ACHN (cell line): ENCODE measurements around the gene OASL.
A peak's percentile ranks its signal among the peaks of the same experiment; 100 is the strongest.

Experiments
- DNase-seq: peaks from one replicate; pipeline ENCODE4 v3.0.0-alpha.2; 2015
- in situ Hi-C: cut with HindIII; loops from 2 replicates; pipeline ENCODE4 v1.10.0; 2017; ENCODE audit warnings: low sequenced_read_pairs, low pct_ligation_motif_present, low pct_unique_long_range_greater_than_20kb

Gene OASL

GRCh38 chr12:120998435-120998834 lies 40.6 kb downstream of the OASL start:
- DNase-seq, result no peak
- in situ Hi-C loops, result no loop called here

GRCh38 chr12:120997448-120997847 lies 41.6 kb downstream of the OASL start:
- no peak for DNase-seq
- in situ Hi-C loops, result no loop called here

- in situ Hi-C loops, result no loop called here
- DNase-seq, result no peak
These were observed 42.8 kb downstream of the OASL start for GRCh38 chr12:120996133-120996746.

- DNase-seq, result no peak
- in situ Hi-C loops, result no loop called here
These were observed 44.3 kb downstream of the OASL start for GRCh38 chr12:120994589-120995337.

GRCh38 chr12:120994059-120994458 lies 45.0 kb downstream of the OASL start:
- in situ Hi-C loops, result no loop called here

GRCh38 chr12:120993496-120993895 lies 45.5 kb downstream of the OASL start:
- in situ Hi-C loops, result no loop called here
- DNase-seq, result no peak

More at GRCh38 chr12:120994059-120994458, 45.0 kb downstream of the OASL start:
- DNase-seq, result no peak

GRCh38 chr12:120992989-120993388 lies 46.1 kb downstream of the OASL start:
- no peak for DNase-seq
- in situ Hi-C loops, result no loop called here

GRCh38 chr12:120991965-120992364 lies 47.1 kb downstream of the OASL start:
- in situ Hi-C loops, result no loop called here
- DNase-seq, result no peak

GRCh38 chr12:120990487-120991055 lies 48.5 kb downstream of the OASL start:
- no peak for DNase-seq
- in situ Hi-C loops, result no loop called here

- no peak for DNase-seq
- in situ Hi-C loops, result no loop called here
These were observed 49.4 kb downstream of the OASL start for GRCh38 chr12:120989687-120990086.

GRCh38 chr12:120988658-120989057 lies 50.4 kb downstream of the OASL start:
- DNase-seq, result no peak
- in situ Hi-C loops, result no loop called here

GRCh38 chr12:120988234-120988633 lies 50.8 kb downstream of the OASL start:
- no peak for DNase-seq
- in situ Hi-C loops, result no loop called here

GRCh38 chr12:120984351-120984898 lies 54.6 kb downstream of the OASL start:
- no peak for DNase-seq
- in situ Hi-C loops, result no loop called here

GRCh38 chr12:120983759-120984158 lies 55.3 kb downstream of the OASL start:
- no peak for DNase-seq
- in situ Hi-C loops, result no loop called here

GRCh38 chr12:120982659-120983058 lies 56.4 kb downstream of the OASL start:
- DNase-seq, result no peak
- in situ Hi-C loops, result no loop called here

- no peak for DNase-seq
- in situ Hi-C loops, result no loop called here
These were observed 57.6 kb downstream of the OASL start for GRCh38 chr12:120981407-120981941.

- peak; percentile 67 for DNase-seq
- in situ Hi-C loops, result no loop called here
These were observed 58.2 kb downstream of the OASL start for GRCh38 chr12:120980800-120981368.

- DNase-seq, result peak; percentile 65
- in situ Hi-C loops, result no loop called here
These were observed 59.0 kb downstream of the OASL start for GRCh38 chr12:120979862-120980696.
